ENCODE results near the gene ITGB3.

- TF ChIP-seq YY1 (IDR thresholded peaks at IDR 0.05; ENCODE audit: insufficient read depth, insufficient read length) (no peak), ZNF274 (IDR thresholded peaks at IDR 0.05; ENCODE audit: low read depth, low read length) (no peak)
Observed at GRCh38 chr17:47232465-47232864, 21.2 kb upstream of the ITGB3 start.

Measured in NT2/D1 (cell line).